ENCODE data around the gene TSHZ1.

TSHZ1 gene

GRCh38 chr18:75249175-75249518 is 38.5 kb downstream of the TSHZ1 start:
- no peak for DNase-seq (ENCODE audit: low read depth)

GRCh38 chr18:75249672-75250470 is 39.3 kb downstream of the TSHZ1 start:
- DNase-seq (ENCODE audit: low read depth), result no peak

GRCh38 chr18:75250471-75250821 is 39.8 kb downstream of the TSHZ1 start:
- no peak for DNase-seq (ENCODE audit: low read depth)

DNA sequence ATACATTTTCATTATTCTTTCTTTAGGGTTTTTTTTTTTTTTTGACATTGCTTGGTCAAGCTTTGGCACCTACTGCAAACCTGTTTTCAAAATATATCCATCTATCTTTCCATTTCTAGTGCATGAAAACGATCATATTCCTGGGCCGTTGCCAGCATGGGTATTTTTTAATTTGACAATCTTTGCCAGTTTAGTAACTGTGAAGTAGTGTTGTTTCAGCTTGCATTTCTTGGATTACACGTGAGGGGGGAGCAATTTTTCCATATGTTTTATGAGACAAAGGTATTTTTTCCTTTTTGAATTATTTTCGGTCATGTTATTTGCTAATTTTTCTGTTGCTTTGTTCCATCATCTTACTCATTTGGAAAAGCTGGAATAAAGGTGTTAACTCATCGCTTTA is 40.9 kb downstream of the TSHZ1 start:
- no peak for DNase-seq (ENCODE audit: low read depth)

- no peak for DNase-seq (ENCODE audit: low read depth)
These were observed 41.5 kb downstream of the TSHZ1 start for GRCh38 chr18:75252136-75252535.

GRCh38 chr18:75253043-75253442 is 42.4 kb downstream of the TSHZ1 start:
- DNase-seq (ENCODE audit: low read depth), result no peak

DNA sequence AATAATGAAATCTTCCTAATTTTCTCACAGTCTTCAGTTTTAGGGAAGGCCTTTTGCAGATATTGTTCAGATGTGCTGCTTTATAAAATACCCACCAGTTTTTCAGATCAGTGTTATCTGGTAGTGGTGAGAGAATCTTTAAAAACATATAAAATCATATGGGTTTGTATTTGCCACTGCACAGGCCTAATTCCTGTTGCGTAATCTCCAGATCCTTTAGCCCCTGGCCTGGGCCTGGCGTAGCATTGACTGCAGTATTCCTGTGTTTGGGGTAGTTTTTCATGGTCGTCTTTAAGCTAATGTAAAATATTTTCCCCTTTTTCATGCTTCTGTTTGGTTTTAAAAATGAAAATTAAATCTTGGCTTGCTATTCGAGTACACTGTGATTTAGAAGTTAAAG is 43.2 kb downstream of the TSHZ1 start:
- DNase-seq (ENCODE audit: low read depth), result no peak

DNA sequence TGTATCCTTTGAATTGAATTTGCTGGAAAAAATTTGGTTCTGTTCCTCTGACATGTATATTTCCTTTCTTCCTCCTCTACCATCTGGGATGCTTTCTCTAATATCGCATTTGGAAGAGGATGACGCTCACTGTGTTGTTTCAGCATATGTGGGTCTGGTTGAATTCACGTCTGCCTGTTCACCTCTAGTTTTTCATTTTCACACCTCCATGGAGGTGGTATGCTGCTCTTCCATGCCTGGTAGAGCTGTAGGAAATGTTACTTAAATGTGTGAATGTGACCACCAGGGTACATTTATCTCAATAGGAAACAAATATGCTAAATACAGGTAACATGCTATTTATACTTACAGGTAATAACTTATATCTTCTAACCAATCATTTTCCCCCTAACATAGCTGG is 44.5 kb downstream of the TSHZ1 start:
- no peak for DNase-seq (ENCODE audit: low read depth)

- DNase-seq (ENCODE audit: low read depth), result no peak
These were observed 45.8 kb downstream of the TSHZ1 start for GRCh38 chr18:75256376-75256775.

- no peak for DNase-seq (ENCODE audit: low read depth)
These were observed 47.0 kb downstream of the TSHZ1 start for GRCh38 chr18:75257605-75258004.

- no peak for DNase-seq (ENCODE audit: low read depth)
These were observed 51.0 kb downstream of the TSHZ1 start for GRCh38 chr18:75261430-75262223.

GRCh38 chr18:75262511-75262910 is 51.9 kb downstream of the TSHZ1 start:
- DNase-seq (ENCODE audit: low read depth), result no peak

DNA sequence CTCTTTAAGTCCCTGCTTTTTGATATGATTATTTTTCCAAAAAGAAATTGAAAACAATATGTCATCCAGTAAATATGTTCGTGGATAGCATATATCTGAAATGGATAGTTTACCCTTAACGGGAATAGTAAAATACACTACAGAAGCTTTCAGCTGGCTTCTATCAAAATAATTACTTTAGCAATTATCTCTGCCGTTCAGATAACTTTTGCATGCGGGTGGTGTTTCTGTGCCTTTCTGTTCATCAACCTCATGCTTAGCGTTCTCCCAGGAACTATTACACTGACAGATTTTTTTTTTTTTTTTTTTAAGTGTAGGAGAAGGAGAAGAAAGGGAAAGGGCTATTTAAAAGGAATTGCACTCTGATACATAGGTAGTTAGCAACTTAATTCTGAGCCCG is 53.6 kb downstream of the TSHZ1 start:
- no peak for DNase-seq (ENCODE audit: low read depth)

GRCh38 chr18:75264926-75265597 is 54.5 kb downstream of the TSHZ1 start:
- no peak for DNase-seq (ENCODE audit: low read depth)

GRCh38 chr18:75265872-75266271 is 55.3 kb downstream of the TSHZ1 start:
- no peak for DNase-seq (ENCODE audit: low read depth)

DNA sequence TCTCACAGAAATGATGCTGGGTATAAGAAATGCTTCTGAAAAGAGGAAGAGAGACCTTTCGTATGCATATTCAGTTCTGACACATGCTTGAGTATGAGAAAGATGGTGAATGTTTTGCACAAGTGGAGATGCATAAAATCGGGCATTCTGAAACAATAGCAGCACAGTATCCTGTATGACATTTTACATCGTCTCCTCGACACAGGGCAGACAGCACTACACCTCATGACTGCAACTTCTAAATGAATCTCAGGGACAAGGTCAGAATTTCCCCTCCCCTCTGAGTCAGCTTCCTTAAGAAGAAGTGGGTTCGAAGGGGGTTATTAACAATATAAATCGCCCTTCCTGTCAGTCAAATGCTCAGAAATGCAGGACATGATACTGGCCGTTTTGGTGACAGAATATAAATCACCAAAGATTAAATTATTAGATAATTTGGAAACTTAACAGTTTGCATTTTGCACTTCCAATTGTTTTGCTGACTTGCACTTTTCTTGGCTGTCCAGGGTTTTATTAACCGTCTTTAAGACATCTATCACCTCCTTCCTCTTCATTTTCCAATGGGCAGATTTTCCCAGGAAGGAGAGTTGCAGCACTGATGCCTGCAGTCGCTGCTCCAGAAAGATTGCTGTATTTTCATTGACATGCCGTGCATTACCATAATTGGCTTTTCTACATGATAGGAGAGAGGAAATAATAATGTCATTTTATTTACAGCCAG is 57.2 kb downstream of the TSHZ1 start:
- DNase-seq (ENCODE audit: low read depth), result no peak

DNA sequence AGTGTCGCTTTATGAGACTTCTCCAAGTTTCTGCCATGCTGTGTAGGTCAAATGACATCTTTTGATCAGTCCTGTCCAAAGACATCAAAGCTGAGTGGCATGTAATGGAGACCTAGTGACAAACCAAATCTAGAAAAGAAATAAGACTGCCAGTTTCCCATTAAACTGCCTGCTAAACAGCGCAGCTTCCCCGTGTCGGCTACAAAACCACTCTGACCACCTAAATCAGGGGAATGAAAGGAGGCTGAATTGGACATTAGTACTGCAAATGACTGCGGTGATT is 57.7 kb downstream of the TSHZ1 start:
- no peak for DNase-seq (ENCODE audit: low read depth)

DNA sequence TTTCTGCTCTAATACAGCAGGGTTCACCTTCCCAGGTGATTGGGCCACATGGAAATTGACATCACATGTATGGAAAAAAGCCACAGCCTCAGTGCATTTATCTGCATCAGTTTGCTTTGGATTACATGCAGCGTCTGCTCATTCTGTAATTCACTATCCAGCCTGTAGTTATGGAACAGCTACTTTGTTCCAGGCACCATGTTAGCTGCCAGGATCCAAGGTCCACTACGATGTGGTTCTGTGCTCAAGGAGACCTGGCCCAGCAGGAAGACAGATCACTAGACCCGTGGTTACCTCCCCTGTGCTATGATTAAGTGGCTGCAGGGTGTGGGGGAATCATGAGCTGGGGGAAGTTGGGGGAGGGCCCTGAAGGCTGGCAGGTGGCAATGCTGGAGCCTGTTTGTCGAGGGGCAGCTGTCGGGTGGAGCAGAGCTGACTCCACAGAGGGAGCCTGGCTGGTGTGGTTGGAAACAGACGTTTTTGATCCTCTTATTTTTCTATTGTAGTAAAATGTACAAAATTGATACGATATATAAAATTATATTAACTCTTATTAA is 58.6 kb downstream of the TSHZ1 start:
- DNase-seq (ENCODE audit: low read depth), result no peak

- no peak for DNase-seq (ENCODE audit: low read depth)
These were observed 59.1 kb downstream of the TSHZ1 start for GRCh38 chr18:75269696-75270095.

GRCh38 chr18:75271952-75272351 is 61.4 kb downstream of the TSHZ1 start:
- no peak for DNase-seq (ENCODE audit: low read depth)

DNA sequence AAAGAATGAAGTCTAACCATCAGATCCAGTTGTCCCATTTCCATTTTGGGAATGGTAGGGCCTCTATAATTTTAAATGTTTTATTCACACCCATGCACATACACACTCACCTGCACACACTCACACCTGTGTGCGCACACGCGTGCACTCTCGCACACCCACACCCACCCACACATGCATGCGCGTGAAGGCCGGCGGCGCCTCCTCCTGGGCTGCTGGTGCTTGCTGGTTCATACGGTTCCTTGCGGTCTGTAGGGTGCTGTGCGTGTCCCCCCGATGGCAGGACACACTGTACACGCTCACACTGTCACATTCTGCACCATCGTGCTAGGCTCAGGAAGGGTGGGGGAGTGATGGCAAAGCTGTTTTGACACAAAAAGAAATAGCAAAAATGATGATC is 63.2 kb downstream of the TSHZ1 start:
- DNase-seq (ENCODE audit: low read depth), result no peak

DNA sequence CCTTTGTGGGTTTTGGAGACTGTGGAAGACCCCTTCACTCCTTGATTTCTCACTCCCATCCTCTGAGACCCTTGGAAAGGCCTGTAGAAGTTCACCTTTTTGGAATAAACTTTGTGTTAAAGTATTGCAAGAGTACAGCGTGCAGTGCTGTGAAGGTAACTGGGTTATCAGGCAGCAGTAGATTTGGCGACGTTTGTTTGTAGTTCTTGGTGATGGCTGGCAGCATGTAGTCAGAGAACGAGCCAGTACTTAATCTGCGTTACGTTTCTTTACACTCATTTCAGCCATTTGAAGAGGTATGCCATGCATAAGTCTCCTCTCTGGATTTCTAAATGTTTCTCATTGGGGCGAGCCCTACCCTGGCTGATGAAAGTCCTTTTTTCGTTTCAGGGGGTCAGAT is 64.6 kb downstream of the TSHZ1 start:
- DNase-seq (ENCODE audit: low read depth), result no peak
